K562 (cell line): ENCODE data around the gene MLH1. TPM values are rescaled to one million over a fixed set of nuclear protein-coding genes. Genes with fewer than 3 reads are reported as not detected.

Experiments
- BHLHE40 ChIP-seq: IDR thresholded peaks from 2 replicates; pipeline ENCODE4 v1.6.1; 2011; ENCODE audit warnings: low read length, improper control_type of control experiment
- FOXJ2 ChIP-seq: fragments of 200-800 bp; sonication (Bioruptor generic); IDR thresholded peaks from 2 replicates; pipeline ENCODE4 v1.6.1; 2016; ENCODE audit warnings: missing genetic modification characterization, missing compliant biosample characterization
- HDAC1 ChIP-seq, 2 experiments: fragments of 450-650 bp; IDR thresholded peaks; 2 replicates each; pipeline ENCODE4 v1.6.1; 2016 to 2017; ENCODE audit warnings: inconsistent platforms in 1 of 2, mild to moderate bottlenecking in 1 of 2, moderate library complexity in 1 of 2
- MEIS2 ChIP-seq: fragments of 450-650 bp; IDR thresholded peaks from 2 replicates; pipeline ENCODE4 v1.6.1; 2014; ENCODE audit warnings: mild to moderate bottlenecking; ENCODE audit not compliant: partially characterized antibody
- MYC ChIP-seq, 2 experiments: fragments of 250-450 bp in 1 of 2; sonication (Bioruptor Pico) in 1 of 2; IDR thresholded peaks; 2 replicates each; pipeline versions ENCODE4 v1.5.1 to v1.6.1; 2012 to 2021; ENCODE audit warnings: low read depth in 2 of 2, borderline replicate concordance in 1 of 2, improper control_type of control experiment in 1 of 2, low read length in 1 of 2, mild to moderate bottlenecking in 1 of 2, moderate library complexity in 1 of 2
- NCOR1 ChIP-seq: fragments of 450-650 bp; IDR thresholded peaks from 2 replicates; pipeline ENCODE4 v1.6.1; 2016; ENCODE audit warnings: mild to moderate bottlenecking, moderate library complexity
- NEUROD1 ChIP-seq: fragments of 150-350 bp; IDR thresholded peaks from 2 replicates; pipeline ENCODE4 v1.6.1; 2014; ENCODE audit warnings: borderline replicate concordance, low read length, low read depth; ENCODE audit not compliant: partially characterized antibody
- PBX2 ChIP-seq, 2 experiments: IDR thresholded peaks in 1 of 2; conservative IDR thresholded peaks in 1 of 2; 2 replicates each; pipeline ENCODE4 v1.6.1; 2016; ENCODE audit warnings: low read depth in 2 of 2, mild to moderate bottlenecking in 1 of 2, missing compliant biosample characterization in 1 of 2, missing genetic modification characterization in 1 of 2, moderate library complexity in 1 of 2
- RNF219 ChIP-seq: fragments of 250-450 bp; sonication (Bioruptor Pico); IDR thresholded peaks from 2 replicates; pipeline ENCODE4 v1.5.0; 2022; ENCODE audit warnings: mild to moderate bottlenecking
- SNRNP70 ChIP-seq: fragments of 200-400 bp; formaldehyde crosslinking; optimal IDR thresholded peaks from 2 replicates; pipeline ENCODE3; 2017; ENCODE audit warnings: low read depth, low read length
- TCF7L2 ChIP-seq: fragments of 150-350 bp; IDR thresholded peaks from 2 replicates; pipeline ENCODE4 v1.6.1; 2016; ENCODE audit warnings: low read depth, mild to moderate bottlenecking, low read length, moderate library complexity
- ZNF134 ChIP-seq: fragments of 250-450 bp; sonication (Bioruptor Pico); conservative IDR thresholded peaks from 2 replicates; pipeline ENCODE4 v1.4.0; 2020
- ZNF197 ChIP-seq: fragments of 200-800 bp; sonication (Bioruptor generic); IDR thresholded peaks from 2 replicates; pipeline ENCODE4 v1.6.1; 2016; ENCODE audit warnings: low read depth, missing genetic modification characterization, missing compliant biosample characterization
- ZZZ3 ChIP-seq: fragments of 450-650 bp; IDR thresholded peaks from 2 replicates; pipeline ENCODE4 v1.6.1; 2016; ENCODE audit warnings: antibody characterized with exemption, mild to moderate bottlenecking, moderate library complexity
- polyA plus RNA-seq, 8 experiments: library from polyadenylated mRNA; depleted of rRNA in 4 of 8; stranded (reverse) in 5 of 8; unstranded in 3 of 8; fragments of >200 nt; fragmentation: Nextera tagmentation in 2 of 8; fragmentation: Illumina TruSeq in 1 of 8; extraction: Ambion mirVana in 2 of 8; extraction: Trizol in 1 of 8; gene quantifications; 2 replicates each; pipeline versions ENCODE4 v1.2.1 to v1.2.3, GENCODE V29; 2011 to 2014; ENCODE audit warnings: inconsistent platforms in 1 of 8, missing spikeins in 1 of 8
- total RNA-seq, 7 experiments: library from RNA; depleted of rRNA in 6 of 7; stranded (reverse); fragments of >200 nt in 6 of 7; fragmentation: Illumina TruSeq in 2 of 7; extraction: Trizol in 2 of 7; gene quantifications; 2 replicates each; pipeline versions ENCODE4 v1.2.1 to v1.2.3, GENCODE V29; 2011 to 2021; ENCODE audit warnings: low replicate concordance in 1 of 7
- TF ChIP-seq, protein P1 (sequence below): IDR thresholded peaks from 3 replicates; pipeline ENCODE4 v1.6.1; 2011; ENCODE audit warnings: borderline replicate concordance, mild to moderate bottlenecking, moderate library complexity; ENCODE audit not compliant: insufficient read length; ENCODE audit errors: extremely low read depth

Gene MLH1
- total and polyA plus RNA-seq, 9 of the 15 experiments (the other 6 are each of a cell fraction or from before 2014, with no cell fraction given) = 76.4 to 155 (median 117) TPM

GRCh38 chr3:36957862-36958686 is 35.2 kb upstream of the MLH1 start (continued):
- TF ChIP-seq HDAC1 (IDR thresholded peaks at IDR 0.05) = peak; percentile 82 to 97; a peak in 3 of 4 replicates
- TF ChIP-seq RNF219 (CRISPR knock-in tag) = no peak
- peak; percentile 49 for TF ChIP-seq MYC (IDR thresholded peaks at IDR 0.05; ENCODE audit: low read depth, low read length)
- TF ChIP-seq MYC (CRISPR knock-in tag; IDR thresholded peaks at IDR 0.05; ENCODE audit: borderline replicate concordance, low read depth) = no peak
- no peak for TF ChIP-seq ZZZ3
- TF ChIP-seq ZNF134 = no peak
- TF ChIP-seq NEUROD1 = peak; percentile 91
- TF ChIP-seq TCF7L2 = no peak
- peak; percentile 99 for TF ChIP-seq NCOR1
- TF ChIP-seq PBX2 (CRISPR knock-in tag; IDR thresholded peaks at IDR 0.05; ENCODE audit: low read depth) = no peak
- peak; percentile 94 for TF ChIP-seq PBX2 (tag; conservative IDR thresholded peaks at IDR 0.05; ENCODE audit: low read depth)
- no peak for TF ChIP-seq FOXJ2 (tag)
- TF ChIP-seq SNRNP70 = no peak
- TF ChIP-seq, protein P1, sequence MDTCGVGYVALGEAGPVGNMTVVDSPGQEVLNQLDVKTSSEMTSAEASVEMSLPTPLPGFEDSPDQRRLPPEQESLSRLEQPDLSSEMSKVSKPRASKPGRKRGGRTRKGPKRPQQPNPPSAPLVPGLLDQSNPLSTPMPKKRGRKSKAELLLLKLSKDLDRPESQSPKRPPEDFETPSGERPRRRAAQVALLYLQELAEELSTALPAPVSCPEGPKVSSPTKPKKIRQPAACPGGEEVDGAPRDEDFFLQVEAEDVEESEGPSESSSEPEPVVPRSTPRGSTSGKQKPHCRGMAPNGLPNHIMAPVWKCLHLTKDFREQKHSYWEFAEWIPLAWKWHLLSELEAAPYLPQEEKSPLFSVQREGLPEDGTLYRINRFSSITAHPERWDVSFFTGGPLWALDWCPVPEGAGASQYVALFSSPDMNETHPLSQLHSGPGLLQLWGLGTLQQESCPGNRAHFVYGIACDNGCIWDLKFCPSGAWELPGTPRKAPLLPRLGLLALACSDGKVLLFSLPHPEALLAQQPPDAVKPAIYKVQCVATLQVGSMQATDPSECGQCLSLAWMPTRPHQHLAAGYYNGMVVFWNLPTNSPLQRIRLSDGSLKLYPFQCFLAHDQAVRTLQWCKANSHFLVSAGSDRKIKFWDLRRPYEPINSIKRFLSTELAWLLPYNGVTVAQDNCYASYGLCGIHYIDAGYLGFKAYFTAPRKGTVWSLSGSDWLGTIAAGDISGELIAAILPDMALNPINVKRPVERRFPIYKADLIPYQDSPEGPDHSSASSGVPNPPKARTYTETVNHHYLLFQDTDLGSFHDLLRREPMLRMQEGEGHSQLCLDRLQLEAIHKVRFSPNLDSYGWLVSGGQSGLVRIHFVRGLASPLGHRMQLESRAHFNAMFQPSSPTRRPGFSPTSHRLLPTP = no peak
- peak; percentile 99 for TF ChIP-seq MEIS2
- peak; percentile 53; the same call in 1 of the 2 replicates for TF ChIP-seq BHLHE40
- peak; percentile 7; the same call in 1 of the 2 replicates for TF ChIP-seq ZNF197
